NCI-H1092 (cell line): ENCODE data around the gene KLHL29.

Experiments
- DNase-seq: peaks from one replicate; lab custom pipeline; 2025; lab: John Stamatoyannopoulos, UW

The KLHL29 gene

GRCh38 chr2:23478087-23478932 lies 93.3 kb downstream of the KLHL29 start:
- DNase-seq: no peak

- DNase-seq: no peak
Measured at GRCh38 chr2:23478933-23479683, 94.1 kb downstream of the KLHL29 start.

GRCh38 chr2:23480957-23481797 lies 96.2 kb downstream of the KLHL29 start:
- DNase-seq: no peak

- no peak for DNase-seq
Measured at GRCh38 chr2:23482188-23482587, 97.2 kb downstream of the KLHL29 start.

DNA sequence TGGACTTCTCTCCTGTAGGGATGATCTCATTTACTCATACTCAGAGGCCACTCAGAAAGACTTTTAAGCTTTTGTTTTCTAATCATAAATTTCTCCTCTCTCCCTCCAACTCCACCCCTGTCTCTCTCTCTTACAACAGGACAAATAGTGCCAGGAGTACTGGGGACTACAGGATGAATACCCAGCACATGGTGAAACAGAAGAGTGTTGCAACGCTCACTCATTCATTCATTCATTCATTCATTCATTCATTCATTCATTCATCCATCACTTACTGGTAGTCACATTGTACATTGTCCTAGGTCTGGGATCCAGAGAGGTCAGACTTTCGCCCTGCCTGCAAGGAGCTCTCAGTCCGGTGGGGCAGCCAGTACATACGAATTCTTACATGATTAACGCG lies 97.6 kb downstream of the KLHL29 start:
- no peak for DNase-seq

DNA sequence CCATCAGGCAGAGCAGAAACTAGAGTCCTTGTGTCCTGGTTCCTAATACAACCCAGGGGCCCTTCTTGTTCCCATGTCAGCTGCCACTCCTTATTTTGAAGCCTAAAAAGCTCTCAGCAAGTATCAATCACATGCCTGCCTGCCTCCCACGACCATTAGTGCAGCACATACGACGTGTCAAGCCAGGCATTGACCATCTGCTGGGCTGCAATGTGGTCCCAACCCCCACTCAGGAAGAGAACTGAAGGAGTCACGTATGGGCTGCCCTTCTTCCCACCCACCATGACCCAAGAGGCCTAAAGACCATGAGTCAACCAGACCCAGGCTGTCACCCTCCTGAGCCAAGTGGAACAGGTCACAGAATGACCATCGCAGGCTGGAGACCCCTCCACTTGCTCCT lies 98.8 kb downstream of the KLHL29 start:
- no peak for DNase-seq

GRCh38 chr2:23484275-23484674 lies 99.3 kb downstream of the KLHL29 start:
- DNase-seq: no peak

- no peak for DNase-seq
Measured at GRCh38 chr2:23484767-23485166, 99.8 kb downstream of the KLHL29 start.

- DNase-seq: no peak
Measured at GRCh38 chr2:23485261-23485660, 100.3 kb downstream of the KLHL29 start.

DNA sequence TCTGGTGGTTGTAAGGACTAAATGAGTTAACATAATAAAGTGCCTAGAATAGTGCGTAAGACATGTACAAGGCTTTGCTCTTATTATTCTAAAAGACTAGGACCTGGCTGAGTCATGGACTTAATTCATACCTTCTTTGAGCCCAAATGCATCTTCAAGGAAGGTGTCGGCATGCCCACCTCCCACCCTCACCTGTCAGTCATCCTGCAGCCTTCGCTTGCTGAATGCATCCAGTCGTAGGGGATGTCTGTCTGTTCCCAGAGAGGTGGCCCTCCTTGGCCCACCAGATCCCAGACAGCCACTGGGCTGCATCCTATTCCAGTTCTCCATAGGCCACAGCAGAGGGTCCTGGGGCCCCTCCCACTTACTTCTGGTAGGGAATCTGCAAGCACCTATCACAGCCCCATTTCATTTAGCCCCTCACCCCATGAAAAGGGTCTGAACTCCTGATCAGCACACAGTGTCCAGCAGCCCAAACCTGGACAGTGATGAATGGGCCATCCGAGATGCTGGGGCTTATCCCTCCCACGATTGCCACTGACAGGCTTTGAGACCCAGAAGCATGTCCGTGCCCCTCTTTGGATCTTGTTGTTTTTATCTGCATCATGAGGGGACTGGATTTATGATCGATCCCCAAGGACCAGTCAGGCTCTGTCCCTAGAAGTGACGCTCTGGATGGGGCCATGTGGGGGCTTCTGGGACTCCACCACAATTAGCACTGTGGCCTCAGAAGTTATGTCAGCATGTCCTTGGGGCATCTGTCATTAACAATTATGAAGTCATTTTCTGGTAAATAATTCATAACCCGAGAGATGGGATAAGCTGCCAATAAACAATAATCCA lies 101.1 kb downstream of the KLHL29 start:
- no peak for DNase-seq

GRCh38 chr2:23486684-23487075 lies 101.7 kb downstream of the KLHL29 start:
- DNase-seq: no peak

DNA sequence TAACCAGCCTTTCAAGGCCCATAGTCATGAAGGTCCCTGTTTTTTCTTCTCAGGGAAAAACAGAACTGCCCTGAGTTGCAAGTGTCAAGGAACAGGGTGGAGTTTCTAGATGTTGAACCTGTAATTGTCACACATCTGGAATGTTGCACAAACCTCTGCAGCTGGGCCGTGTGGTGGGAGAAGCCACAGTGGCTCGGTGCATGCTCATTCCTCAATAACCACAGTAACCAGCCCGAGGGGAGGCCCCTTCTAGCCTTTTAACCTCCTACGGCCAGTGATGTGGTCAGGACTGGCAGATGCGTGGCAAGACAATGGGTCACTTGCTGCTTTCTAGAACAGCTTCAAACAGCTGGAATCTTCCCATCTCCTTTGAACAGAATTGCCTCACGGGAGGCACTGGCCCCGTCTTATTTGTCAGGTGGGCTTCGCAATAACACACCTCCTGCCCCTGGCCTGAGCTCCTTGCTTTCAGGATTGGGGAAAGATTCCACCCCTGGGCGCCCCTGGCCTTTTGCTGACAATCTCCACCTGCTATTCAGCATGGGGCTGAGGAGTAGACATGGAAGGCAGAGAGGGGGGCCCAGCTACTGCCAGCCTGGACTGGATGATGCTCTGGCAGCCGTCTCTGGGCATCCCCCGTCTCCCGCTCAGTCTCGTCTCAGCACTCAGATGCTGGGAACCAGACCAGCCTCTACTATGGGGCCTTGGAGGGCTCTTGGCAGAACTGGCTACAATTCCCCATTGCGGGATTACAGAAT lies 102.9 kb downstream of the KLHL29 start:
- no peak for DNase-seq

DNA sequence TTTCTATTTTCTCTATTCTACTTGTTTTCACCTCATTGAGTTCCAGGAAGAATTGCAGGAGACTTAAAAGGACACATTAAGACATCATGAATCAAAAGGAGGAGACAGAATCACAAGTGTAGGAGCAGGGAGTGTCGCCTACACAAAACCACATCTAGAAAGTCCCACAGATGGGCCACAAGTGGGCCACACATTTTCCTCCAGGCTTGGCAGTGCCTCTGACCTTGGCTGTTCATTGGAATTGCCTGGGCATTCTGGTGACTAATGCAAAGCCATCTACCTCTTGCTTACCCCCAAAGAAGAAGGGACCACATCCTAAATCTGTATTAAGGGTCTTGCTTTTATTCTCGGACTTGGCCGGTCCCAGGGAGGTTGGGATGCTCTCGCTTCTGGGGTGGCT lies 103.6 kb downstream of the KLHL29 start:
- DNase-seq: no peak

DNA sequence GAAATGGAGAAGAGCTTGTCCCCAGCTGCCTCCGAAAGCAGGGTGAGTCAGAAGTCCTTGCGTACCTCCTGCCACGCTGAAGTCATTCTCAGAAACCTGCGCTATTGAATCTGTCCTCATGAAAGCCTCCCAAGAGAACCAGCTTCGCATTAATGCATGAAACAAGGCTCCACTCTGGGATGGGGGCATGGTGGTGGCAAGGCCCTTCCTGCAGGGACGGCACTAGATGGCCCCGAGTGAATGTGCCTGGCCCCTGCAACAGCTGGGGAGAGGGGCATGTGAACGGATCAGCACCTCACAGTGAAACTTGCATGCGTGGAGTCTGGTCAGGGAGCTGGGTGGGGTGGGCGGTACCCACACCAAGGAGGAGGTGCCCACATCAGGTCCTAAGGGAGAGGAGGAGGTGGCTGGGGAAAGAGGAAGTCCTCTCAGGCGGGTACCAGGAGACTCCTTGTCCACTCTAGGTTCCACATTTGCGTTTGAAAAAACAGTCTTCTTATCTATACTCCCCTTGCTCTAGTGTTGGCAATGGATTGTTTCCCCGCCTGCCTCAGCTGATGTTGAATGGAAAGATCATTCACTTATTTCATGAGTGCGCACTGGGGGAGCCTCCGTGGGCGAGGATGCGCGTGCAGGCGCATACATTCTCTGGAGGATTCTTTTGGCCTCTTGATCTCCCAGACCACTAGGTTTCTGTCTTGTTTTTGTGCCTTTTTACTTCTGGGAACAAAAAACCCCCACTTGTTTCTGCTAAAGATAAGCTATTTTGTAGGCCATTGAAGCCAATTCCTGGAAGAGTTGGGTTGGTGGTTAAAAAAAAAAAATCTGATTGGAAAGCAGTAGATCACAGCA lies 104.7 kb downstream of the KLHL29 start:
- DNase-seq: no peak

GRCh38 chr2:23491591-23492336 lies 106.8 kb downstream of the KLHL29 start:
- DNase-seq: no peak

DNA sequence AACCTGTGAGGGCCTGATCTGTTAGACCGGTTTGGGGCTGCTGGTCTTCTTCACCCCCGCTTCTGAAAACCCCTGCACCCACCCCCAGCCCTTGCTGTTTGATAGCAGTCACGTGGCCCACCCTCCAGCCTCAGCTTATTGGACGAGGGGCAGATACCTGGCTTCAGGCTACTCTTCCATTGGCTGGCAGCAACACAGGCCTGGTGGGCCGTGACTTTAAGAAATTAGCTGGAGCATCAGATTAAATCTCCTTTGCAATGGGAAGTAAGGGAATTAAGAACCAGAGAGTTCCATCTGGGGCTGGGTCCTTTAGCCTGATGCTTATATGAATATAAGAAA lies 107.3 kb downstream of the KLHL29 start:
- DNase-seq: no peak

DNA sequence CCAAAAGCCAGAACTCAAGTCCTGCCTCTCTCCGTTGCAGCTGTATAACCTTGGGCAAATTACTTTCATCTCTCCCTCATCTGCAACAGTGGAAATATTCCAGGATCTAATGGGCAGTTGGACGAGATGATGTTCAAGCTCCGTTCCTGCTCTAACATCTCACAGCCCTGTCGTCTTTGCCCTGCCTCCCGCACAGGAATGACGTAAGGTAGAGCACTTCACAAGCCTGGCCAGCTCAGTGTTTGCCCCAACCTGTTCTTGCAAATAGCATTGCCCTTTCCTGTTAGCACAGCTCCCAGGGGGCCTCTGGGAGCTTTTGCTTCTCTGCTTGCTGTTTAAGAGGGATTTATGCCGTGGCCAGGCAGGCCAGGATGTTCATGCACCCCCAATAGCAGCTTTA lies 107.9 kb downstream of the KLHL29 start:
- no peak for DNase-seq

- no peak for DNase-seq
Measured at GRCh38 chr2:23493846-23494245, 108.9 kb downstream of the KLHL29 start.

- no peak for DNase-seq
Measured at GRCh38 chr2:23494286-23494685, 109.3 kb downstream of the KLHL29 start.
